DMS114 treated with DMSO at 0.1 percent for 48 hours (cell line): ENCODE data around the gene SLIT3.
"Not testable (repeated sequence)": the region's sequence is repeated elsewhere in the genome, so short reads cannot be mapped to it uniquely, and the experiment has no call there.

Source experiments
- DNase-seq: peaks from one replicate; lab custom pipeline; 2025; ENCODE audit not compliant: unreplicated experiment; lab: John Stamatoyannopoulos, UW

SLIT3 gene

GRCh38 chr5:168637793-168638192, 663.1 kb downstream of the SLIT3 start:
- no peak for DNase-seq

- DNase-seq, result no peak
Measured at GRCh38 chr5:168637281-168637680, 663.7 kb downstream of the SLIT3 start.

GRCh38 chr5:168630958-168631357, 670.0 kb downstream of the SLIT3 start:
- not testable (repeated sequence) for DNase-seq

- no peak for DNase-seq
Measured at GRCh38 chr5:168624850-168625364, 676.0 kb downstream of the SLIT3 start.

GRCh38 chr5:168620807-168621206, 680.1 kb downstream of the SLIT3 start:
- DNase-seq, result no peak

- no peak for DNase-seq
Measured at GRCh38 chr5:168614661-168615060, 686.3 kb downstream of the SLIT3 start.

GRCh38 chr5:168613996-168614395, 686.9 kb downstream of the SLIT3 start:
- DNase-seq, result no peak

GRCh38 chr5:168613396-168613795, 687.5 kb downstream of the SLIT3 start:
- DNase-seq, result no peak

- DNase-seq, result no peak
Measured at GRCh38 chr5:168612996-168613395, 687.9 kb downstream of the SLIT3 start.

GRCh38 chr5:168612123-168612522, 688.8 kb downstream of the SLIT3 start:
- no peak for DNase-seq
